IMR-90 (cell line): ENCODE data around the gene CRACR2B. TPM values are rescaled to one million over a fixed set of nuclear protein-coding genes. Genes with fewer than 3 reads are reported as not detected.

ENCODE experiments used
- ATAC-seq: fragments of 200-7000 bp; cut with Tn5 transposase; 2 replicates; pipeline ENCODE4 v1.9.1; 2020; ENCODE audit warnings: low read depth, mild to moderate bottlenecking, moderate library complexity
- BruUV-seq: library from RNA; stranded (reverse); fragments of 400-500 nt; replicated peaks from 2 replicates; lab custom pipeline; 2021; lab: Mats Ljungman, UMichigan
- CTCF ChIA-PET: fragments of 300-600 bp; formaldehyde crosslinking; extraction: SDS; loops from one replicate; lab custom pipeline; 2021; ENCODE audit warnings: antibody characterized with exemption; lab: Yijun Ruan, JAX
- POLR2A ChIA-PET: fragments of 300-600 bp; sonication (Branson Sonifier 250); formaldehyde crosslinking; loops from one replicate; lab custom pipeline; 2022; ENCODE audit warnings: antibody characterized with exemption; ENCODE audit not compliant: unreplicated experiment; lab: Charles Lee
- DNase-seq: peaks from one replicate; pipeline ENCODE4 v3.0.0; 2013
- H2AFZ ChIP-seq: replicated peaks from 2 replicates; pipeline ENCODE3; 2013; ENCODE audit warnings: low read length, mild to moderate bottlenecking; ENCODE audit not compliant: poor library complexity
- H2AK5ac ChIP-seq: 2 replicates; pipeline ENCODE4 v1.6.1; 2013; ENCODE audit warnings: low read depth, low read length, inconsistent platforms
- H2AK9ac ChIP-seq: replicated peaks from 2 replicates; pipeline ENCODE3; 2013; ENCODE audit warnings: mild to moderate bottlenecking, low read depth, low read length, moderate library complexity; ENCODE audit not compliant: poor library complexity
- H2BK120ac ChIP-seq: 2 replicates; pipeline ENCODE4 v1.6.1; 2013; ENCODE audit warnings: low read depth, low read length, inconsistent platforms
- H2BK15ac ChIP-seq: 3 replicates; pipeline ENCODE4 v1.6.1; 2013; ENCODE audit warnings: low read depth, low read length, inconsistent platforms
- H2BK20ac ChIP-seq: 2 replicates; pipeline ENCODE4 v1.6.1; 2013; ENCODE audit warnings: low read depth, mild to moderate bottlenecking, inconsistent platforms, low read length, moderate library complexity
- H2BK5ac ChIP-seq: 2 replicates; pipeline ENCODE4 v1.6.1; 2013; ENCODE audit warnings: mild to moderate bottlenecking, low read depth, low read length, inconsistent platforms; ENCODE audit not compliant: poor library complexity, severe bottlenecking
- H3K14ac ChIP-seq: replicated peaks from 2 replicates; pipeline ENCODE4 v1.6.1; 2013; ENCODE audit warnings: low read depth, low read length, inconsistent platforms
- H3K18ac ChIP-seq: 2 replicates; pipeline ENCODE4 v1.6.1; 2013; ENCODE audit warnings: low read depth, low read length, control low read depth
- H3K23ac ChIP-seq: 2 replicates; pipeline ENCODE4 v1.6.1; 2013; ENCODE audit warnings: low read depth, low read length, inconsistent platforms
- H3K27ac ChIP-seq: 2 replicates; pipeline ENCODE4 v1.5.1; 2013; ENCODE audit warnings: mild to moderate bottlenecking, control low read depth, low read length; ENCODE audit not compliant: insufficient read depth
- H3K27me3 ChIP-seq: 2 replicates; pipeline ENCODE4 v1.6.1; 2013; ENCODE audit warnings: low read length; ENCODE audit not compliant: control insufficient read depth, insufficient read depth
- H3K36me3 ChIP-seq: 2 replicates; pipeline ENCODE4 v1.6.1; 2013; ENCODE audit warnings: low read length, mixed read lengths; ENCODE audit not compliant: control insufficient read depth, insufficient read depth
- H3K4ac ChIP-seq: 2 replicates; pipeline ENCODE4 v1.6.1; 2013; ENCODE audit warnings: low read depth, low read length, inconsistent platforms
- H3K4me1 ChIP-seq: 2 replicates; pipeline ENCODE4 v1.6.1; 2013; ENCODE audit warnings: low read length, mixed read lengths; ENCODE audit not compliant: control insufficient read depth, insufficient read depth
- H3K4me2 ChIP-seq: 2 replicates; pipeline ENCODE4 v1.6.1; 2013; ENCODE audit warnings: low read depth, mild to moderate bottlenecking, control low read depth, low read length, moderate library complexity
- H3K4me3 ChIP-seq: 2 replicates; pipeline ENCODE4 v1.5.1; 2013; ENCODE audit warnings: low read depth, mild to moderate bottlenecking, control low read depth, low read length, moderate library complexity; ENCODE audit not compliant: insufficient read depth
- H3K56ac ChIP-seq: 2 replicates; pipeline ENCODE4 v1.6.1; 2013; ENCODE audit warnings: low read length, inconsistent platforms; ENCODE audit not compliant: insufficient read depth; ENCODE audit errors: extremely low read depth
- H3K79me1 ChIP-seq, 2 experiments: 2 replicates each; pipeline ENCODE4 v1.6.1; 2013; ENCODE audit warnings: low read length in 2 of 2, inconsistent platforms in 1 of 2, low read depth in 1 of 2
- H3K9ac ChIP-seq: 2 replicates; pipeline ENCODE4 v1.6.1; 2013; ENCODE audit warnings: low read depth, low read length, control low read depth
- H3K9me1 ChIP-seq: 2 replicates; pipeline ENCODE4 v1.6.1; 2013; ENCODE audit warnings: low read length, inconsistent platforms; ENCODE audit not compliant: insufficient read depth
- H3K9me3 ChIP-seq: 2 replicates; pipeline ENCODE4 v1.6.1; 2013; ENCODE audit warnings: low read length; ENCODE audit not compliant: control insufficient read depth, insufficient read depth
- H4K20me1 ChIP-seq: 2 replicates; pipeline ENCODE4 v1.6.1; 2013; ENCODE audit warnings: low read length, inconsistent platforms; ENCODE audit not compliant: insufficient read depth
- H4K5ac ChIP-seq: 2 replicates; pipeline ENCODE4 v1.6.1; 2013; ENCODE audit warnings: mild to moderate bottlenecking, low read depth, low read length, control low read depth
- H4K8ac ChIP-seq, 2 experiments: 2 replicates each; pipeline ENCODE4 v1.6.1; 2013; ENCODE audit warnings: low read depth in 2 of 2, low read length in 2 of 2, control low read depth in 1 of 2, inconsistent platforms in 1 of 2
- H4K91ac ChIP-seq: 2 replicates; pipeline ENCODE4 v1.6.1; 2013; ENCODE audit warnings: low read depth, low read length, inconsistent platforms; ENCODE audit not compliant: insufficient read depth
- BHLHE40 ChIP-seq: fragments of 150-350 bp; IDR thresholded peaks from 2 replicates; pipeline ENCODE4 v1.6.1; 2016; ENCODE audit warnings: mild to moderate bottlenecking, low read depth, low read length
- CEBPB ChIP-seq: IDR thresholded peaks from 2 replicates; pipeline ENCODE4 v1.6.1; 2012; ENCODE audit warnings: low read depth, low read length, improper control_type of control experiment
- CHD1 ChIP-seq: IDR thresholded peaks from 2 replicates; pipeline ENCODE4 v1.6.1; 2012; ENCODE audit warnings: low read depth, low read length, improper control_type of control experiment
- FOS ChIP-seq: fragments of 150-350 bp; IDR thresholded peaks from 2 replicates; pipeline ENCODE4 v1.6.1; 2016; ENCODE audit warnings: low read depth, low read length
- POLR2A ChIP-seq: IDR thresholded peaks from 2 replicates; pipeline ENCODE4 v1.6.1; 2012; ENCODE audit warnings: mild to moderate bottlenecking, low read depth, low read length
- RAD21 ChIP-seq: IDR thresholded peaks from 2 replicates; pipeline ENCODE4 v1.6.1; 2012; ENCODE audit warnings: low read length, improper control_type of control experiment
- RFX5 ChIP-seq: IDR thresholded peaks from 2 replicates; pipeline ENCODE4 v1.8.0; 2012; ENCODE audit warnings: low read depth, mild to moderate bottlenecking, low read length, moderate library complexity
- SMC3 ChIP-seq: fragments of 150-350 bp; IDR thresholded peaks from 2 replicates; pipeline ENCODE4 v1.6.1; 2016; ENCODE audit warnings: low read depth, mild to moderate bottlenecking, antibody characterized with exemption, low read length, moderate library complexity
- WGBS, 2 experiments: methylation state at CpG; one replicate each; pipeline versions ENCODE4 v1.1.5 to v1.1.7; 2013; ENCODE audit warnings: missing lambda C conversion rate in 2 of 2; ENCODE audit not compliant: insufficient read length in 1 of 2; ENCODE audit errors: extremely low coverage in 2 of 2; 5-methylcytosine and 5-hydroxymethylcytosine counted together
- dilution Hi-C: fragments of 300-500 bp; cut with HindIII; formaldehyde crosslinking; loops from one replicate; pipeline ENCODE4 v1.14.3; 2018; ENCODE audit warnings: low sequenced_read_pairs; ENCODE audit not compliant: unreplicated experiment
- in situ Hi-C: fragments of 300-500 bp; cut with MboI; formaldehyde crosslinking; loops from 3 replicates; pipeline ENCODE4 v1.14.3; 2019; ENCODE audit warnings: low sequenced_read_pairs, inconsistent platforms, mixed read lengths
- intact Hi-C: fragments of 100-400 bp; cut with micrococcal nuclease; formaldehyde crosslinking; loops from 2 replicates; pipeline ENCODE4 v1.10.0; 2022
- polyA plus RNA-seq, 3 experiments: library from polyadenylated mRNA; depleted of rRNA; stranded (reverse); fragments of >200 nt; gene quantifications; 2 replicates each; pipeline ENCODE4 v1.2.3, GENCODE V29; 2012; ENCODE audit warnings: low replicate concordance in 1 of 3
- total RNA-seq: library from RNA; depleted of rRNA; stranded (reverse); fragments of >200 nt; gene quantifications from 2 replicates; pipeline ENCODE4 v1.2.3, GENCODE V29; 2012
- TF ChIP-seq, protein P1 (sequence below): fragments of 150-350 bp; IDR thresholded peaks from 2 replicates; pipeline ENCODE4 v1.6.1; 2017; ENCODE audit warnings: mild to moderate bottlenecking, antibody characterized with exemption, low read length, low read depth
- TF ChIP-seq, protein P2 (sequence below): fragments of 150-350 bp; IDR thresholded peaks from 2 replicates; pipeline ENCODE4 v1.6.1; 2016; ENCODE audit warnings: low read depth, mild to moderate bottlenecking, low read length, moderate library complexity, borderline replicate concordance
- TF ChIP-seq, protein P3 (sequence below): conservative IDR thresholded peaks from 2 replicates; pipeline ENCODE4 v1.5.1; 2012; ENCODE audit warnings: mild to moderate bottlenecking, low read depth, low read length, improper control_type of control experiment

The CRACR2B gene
- total and polyA plus RNA-seq, 2 of the 4 experiments (the other 2 are of a cell fraction), result 0.54 to 2.5 TPM

DNA sequence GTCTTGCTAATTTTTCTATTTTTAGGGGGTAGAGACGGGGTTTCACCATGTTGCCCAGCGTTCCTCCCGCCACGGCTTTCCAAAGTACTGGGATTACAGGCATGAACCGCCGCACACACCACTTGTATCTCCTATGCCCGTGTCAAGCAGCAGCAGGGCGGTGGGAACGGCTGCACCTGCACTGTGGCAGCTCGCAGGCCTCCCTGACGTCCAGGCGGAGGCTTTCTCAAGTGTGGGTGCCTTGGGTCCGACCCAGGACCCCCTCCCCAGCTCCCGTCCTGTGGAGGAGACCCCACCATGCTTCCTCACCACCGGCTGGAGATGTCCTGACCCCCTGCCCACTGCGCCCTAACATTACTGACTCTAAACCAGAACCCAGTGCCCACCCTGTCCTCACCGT, 40.7 kb downstream of the CRACR2B start:
- intact Hi-C loops (no loop called here), dilution Hi-C loops (no loop called here), in situ Hi-C loops (no loop called here)
- Histone ChIP-seq H3K4ac (no peak overlapping the region), H2AFZ (no peak overlapping the region), H2BK15ac (no peak overlapping the region), H3K36me3 (peaks cover 27% of the 10 kb centered on the region; the same call in 1 of the 2 replicates), H3K4me1 (no peaks in the 10 kb centered on the region; the same call in 1 of the 2 replicates), H3K9me1 (peaks cover 3% of the 10 kb centered on the region; the same call in 1 of the 2 replicates), H3K79me1 (peaks cover 3 to 15% of the 10 kb centered on the region in 2 experiments; a peak in 1 of 4 replicates), H3K23ac (no peak overlapping the region), H2BK20ac (no peak overlapping the region), H4K5ac (no peak overlapping the region), H2AK5ac (no peak overlapping the region), H3K9me3 (no peaks in the 10 kb centered on the region), H3K56ac (no peak overlapping the region), H2AK9ac (no peak overlapping the region), H3K27me3 (no peaks in the 10 kb centered on the region), H4K91ac (no peak overlapping the region), H2BK120ac (no peak overlapping the region), H3K18ac (no peak overlapping the region), H3K4me3 (no peak overlapping the region), H3K14ac (no peak overlapping the region), H4K20me1 (peaks cover 26% of the 10 kb centered on the region), H3K4me2 (no peak overlapping the region), H3K9ac (no peak overlapping the region), H3K27ac (no peak overlapping the region), H2BK5ac (no peak overlapping the region), H4K8ac (no peak overlapping the region)
- TF ChIP-seq, protein P1, sequence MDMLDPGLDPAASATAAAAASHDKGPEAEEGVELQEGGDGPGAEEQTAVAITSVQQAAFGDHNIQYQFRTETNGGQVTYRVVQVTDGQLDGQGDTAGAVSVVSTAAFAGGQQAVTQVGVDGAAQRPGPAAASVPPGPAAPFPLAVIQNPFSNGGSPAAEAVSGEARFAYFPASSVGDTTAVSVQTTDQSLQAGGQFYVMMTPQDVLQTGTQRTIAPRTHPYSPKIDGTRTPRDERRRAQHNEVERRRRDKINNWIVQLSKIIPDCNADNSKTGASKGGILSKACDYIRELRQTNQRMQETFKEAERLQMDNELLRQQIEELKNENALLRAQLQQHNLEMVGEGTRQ, result no peak
- TF ChIP-seq RAD21 (no peak), FOS (no peak), BHLHE40 (no peak), SMC3 (no peak), RFX5 (no peak), CHD1 (no peak), CEBPB (no peak), POLR2A (no peak)
- TF ChIP-seq, protein P2, sequence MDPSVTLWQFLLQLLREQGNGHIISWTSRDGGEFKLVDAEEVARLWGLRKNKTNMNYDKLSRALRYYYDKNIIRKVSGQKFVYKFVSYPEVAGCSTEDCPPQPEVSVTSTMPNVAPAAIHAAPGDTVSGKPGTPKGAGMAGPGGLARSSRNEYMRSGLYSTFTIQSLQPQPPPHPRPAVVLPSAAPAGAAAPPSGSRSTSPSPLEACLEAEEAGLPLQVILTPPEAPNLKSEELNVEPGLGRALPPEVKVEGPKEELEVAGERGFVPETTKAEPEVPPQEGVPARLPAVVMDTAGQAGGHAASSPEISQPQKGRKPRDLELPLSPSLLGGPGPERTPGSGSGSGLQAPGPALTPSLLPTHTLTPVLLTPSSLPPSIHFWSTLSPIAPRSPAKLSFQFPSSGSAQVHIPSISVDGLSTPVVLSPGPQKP, result no peak
- TF ChIP-seq, protein P3, sequence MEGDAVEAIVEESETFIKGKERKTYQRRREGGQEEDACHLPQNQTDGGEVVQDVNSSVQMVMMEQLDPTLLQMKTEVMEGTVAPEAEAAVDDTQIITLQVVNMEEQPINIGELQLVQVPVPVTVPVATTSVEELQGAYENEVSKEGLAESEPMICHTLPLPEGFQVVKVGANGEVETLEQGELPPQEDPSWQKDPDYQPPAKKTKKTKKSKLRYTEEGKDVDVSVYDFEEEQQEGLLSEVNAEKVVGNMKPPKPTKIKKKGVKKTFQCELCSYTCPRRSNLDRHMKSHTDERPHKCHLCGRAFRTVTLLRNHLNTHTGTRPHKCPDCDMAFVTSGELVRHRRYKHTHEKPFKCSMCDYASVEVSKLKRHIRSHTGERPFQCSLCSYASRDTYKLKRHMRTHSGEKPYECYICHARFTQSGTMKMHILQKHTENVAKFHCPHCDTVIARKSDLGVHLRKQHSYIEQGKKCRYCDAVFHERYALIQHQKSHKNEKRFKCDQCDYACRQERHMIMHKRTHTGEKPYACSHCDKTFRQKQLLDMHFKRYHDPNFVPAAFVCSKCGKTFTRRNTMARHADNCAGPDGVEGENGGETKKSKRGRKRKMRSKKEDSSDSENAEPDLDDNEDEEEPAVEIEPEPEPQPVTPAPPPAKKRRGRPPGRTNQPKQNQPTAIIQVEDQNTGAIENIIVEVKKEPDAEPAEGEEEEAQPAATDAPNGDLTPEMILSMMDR, result no peak
- BruUV-seq, result no TSS peak
- DNase-seq (no peak), ATAC-seq (no peak)
- POLR2A ChIA-PET, result no interaction called here
- 94% methylated on average over 7 of the region's 17 CpGs; no CpG with 5 or more reads in 1 of the 2 experiments for WGBS, 2 experiments
- CTCF ChIA-PET, result no interaction called here
